Breast epithelium (tissue), 4 donors: ENCODE measurements around the gene COL4A2. TPM values are rescaled to one million over a fixed set of nuclear protein-coding genes. Genes with fewer than 3 reads are reported as not detected.

ENCODE experiments used
- DNase-seq, 2 donors: peaks; one replicate each; pipeline ENCODE4 v3.0.0-alpha.2; 2019; ENCODE audit warnings: low spot score in 2 of 2
- H3K27ac ChIP-seq, 2 donors: fragments of 200-600 bp; sonication (generic) in 1 of 2; one replicate each; pipeline ENCODE4 v1.5.1; 2016 to 2019; ENCODE audit warnings: mild to moderate bottlenecking in 1 of 2
- H3K27me3 ChIP-seq, 2 donors: fragments of 200-600 bp; sonication (generic) in 1 of 2; one replicate each; pipeline versions ENCODE4 v1.5.1 to v1.6.0; 2017 to 2019; ENCODE audit warnings: control low read depth in 1 of 2, mild to moderate bottlenecking in 1 of 2
- H3K36me3 ChIP-seq: fragments of 200-600 bp; one replicate; pipeline ENCODE4 v1.5.1; 2019
- H3K4me1 ChIP-seq, 2 donors: fragments of 200-600 bp; sonication (generic); one replicate each; pipeline ENCODE4 v1.5.1; 2016 to 2019; ENCODE audit warnings: control low read depth in 1 of 2
- H3K4me3 ChIP-seq, 3 donors: fragments of 200-600 bp; sonication (generic); 1 replicate in 2 of 3; 2 replicates in 1 of 3; pipeline ENCODE4 v1.5.1; 2016 to 2019; ENCODE audit warnings: mild to moderate bottlenecking in 3 of 3, moderate library complexity in 2 of 3
- H3K9me3 ChIP-seq, 2 donors: fragments of 200-600 bp; sonication (generic) in 1 of 2; one replicate each; pipeline ENCODE4 v1.5.1; 2016 to 2019; ENCODE audit warnings: control low read depth in 1 of 2
- POLR2A ChIP-seq: fragments of 450-650 bp; IDR thresholded peaks from one replicate; pipeline ENCODE4 v1.6.1; 2016; ENCODE audit warnings: antibody characterized with exemption, mild to moderate bottlenecking, moderate library complexity
- POLR2AphosphoS5 ChIP-seq, 3 donors: sonication (generic); formaldehyde crosslinking; IDR thresholded peaks; one replicate each; pipeline ENCODE4 v1.6.1; 2017; ENCODE audit warnings: antibody characterized with exemption in 3 of 3
- intact Hi-C: fragments of 100-400 bp; cut with DNase I; formaldehyde crosslinking; loops from one replicate; pipeline ENCODE4 v1.15.1; 2023; ENCODE audit warnings: low total_unique reads
- total RNA-seq, 3 donors: library from RNA; depleted of rRNA; stranded (reverse); fragments of >200 nt; gene quantifications; one replicate each; pipeline ENCODE4 v1.1.0, GENCODE V29; 2016
- TF ChIP-seq, protein P1 (sequence below), 3 donors: fragments of 450-650 bp; IDR thresholded peaks; one replicate each; pipeline ENCODE4 v1.5.1; 2016 to 2017; ENCODE audit warnings: antibody characterized with exemption in 3 of 3, mild to moderate bottlenecking in 3 of 3, moderate library complexity in 3 of 3

The COL4A2 gene
- total RNA-seq, 3 donors from 2014 or later = 107 to 841 (median 307) TPM

GRCh38 chr13:110400786-110401533 is 93.9 kb downstream of the COL4A2 start:
- intact Hi-C loops = no loop called here
- H3K4me1 ChIP-seq = peaks cover 0 to 6% of the 10 kb centered on the region in 2 donors

GRCh38 chr13:110402299-110403069 is 95.4 kb downstream of the COL4A2 start:
- H3K27me3 ChIP-seq = no peaks in the 10 kb centered on the region
- peak overlapping the region in 1 of 2 donors; percentile 26 for H3K27ac ChIP-seq
- intact Hi-C loops = no loop called here
- TF ChIP-seq POLR2A (no peak), POLR2AphosphoS5 (IDR thresholded peaks at IDR 0.05) (no peak)
- TF ChIP-seq, protein P1, sequence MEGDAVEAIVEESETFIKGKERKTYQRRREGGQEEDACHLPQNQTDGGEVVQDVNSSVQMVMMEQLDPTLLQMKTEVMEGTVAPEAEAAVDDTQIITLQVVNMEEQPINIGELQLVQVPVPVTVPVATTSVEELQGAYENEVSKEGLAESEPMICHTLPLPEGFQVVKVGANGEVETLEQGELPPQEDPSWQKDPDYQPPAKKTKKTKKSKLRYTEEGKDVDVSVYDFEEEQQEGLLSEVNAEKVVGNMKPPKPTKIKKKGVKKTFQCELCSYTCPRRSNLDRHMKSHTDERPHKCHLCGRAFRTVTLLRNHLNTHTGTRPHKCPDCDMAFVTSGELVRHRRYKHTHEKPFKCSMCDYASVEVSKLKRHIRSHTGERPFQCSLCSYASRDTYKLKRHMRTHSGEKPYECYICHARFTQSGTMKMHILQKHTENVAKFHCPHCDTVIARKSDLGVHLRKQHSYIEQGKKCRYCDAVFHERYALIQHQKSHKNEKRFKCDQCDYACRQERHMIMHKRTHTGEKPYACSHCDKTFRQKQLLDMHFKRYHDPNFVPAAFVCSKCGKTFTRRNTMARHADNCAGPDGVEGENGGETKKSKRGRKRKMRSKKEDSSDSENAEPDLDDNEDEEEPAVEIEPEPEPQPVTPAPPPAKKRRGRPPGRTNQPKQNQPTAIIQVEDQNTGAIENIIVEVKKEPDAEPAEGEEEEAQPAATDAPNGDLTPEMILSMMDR (IDR thresholded peaks at IDR 0.05) = no peak
- H3K4me1 ChIP-seq = no peaks in the 10 kb centered on the region
- peak in 1 of 2 donors; percentile 8 for DNase-seq
- H3K9me3 ChIP-seq = no peaks in the 10 kb centered on the region
- no peak overlapping the region for H3K4me3 ChIP-seq
- no peaks in the 10 kb centered on the region for H3K36me3 ChIP-seq

More at GRCh38 chr13:110400786-110401533, 93.9 kb downstream of the COL4A2 start:
- Histone ChIP-seq H3K27me3 (no peaks in the 10 kb centered on the region), H3K27ac (peak overlapping the region; percentile 44 to 57), H3K9me3 (no peaks in the 10 kb centered on the region), H3K4me3 (no peak overlapping the region), H3K36me3 (no peaks in the 10 kb centered on the region)
- TF ChIP-seq, protein P1 (IDR thresholded peaks at IDR 0.05) = no peak
- peak in 1 of 2 donors; percentile 16 for DNase-seq

DNA sequence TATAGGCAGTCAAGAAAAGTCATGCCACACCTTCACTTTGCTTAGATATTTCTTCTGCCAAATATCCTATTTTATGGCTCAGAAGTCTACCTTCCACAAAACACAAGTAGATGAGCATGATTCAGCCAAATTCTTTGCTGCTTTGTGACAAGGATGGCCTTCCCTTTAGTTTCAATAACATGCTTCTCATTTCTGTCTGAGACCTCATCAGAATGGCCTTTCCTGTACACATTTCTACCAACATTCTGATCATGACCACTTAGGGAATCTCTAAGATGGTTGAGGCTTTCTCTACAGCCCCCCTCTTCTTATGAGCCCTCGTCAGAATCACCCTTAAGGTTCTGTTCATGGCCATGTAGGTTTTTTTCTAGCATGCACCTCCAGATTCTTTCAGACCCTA is 96.2 kb downstream of the COL4A2 start:
- intact Hi-C loops = no loop called here
- Histone ChIP-seq H3K27me3 (no peaks in the 10 kb centered on the region), H3K9me3 (no peaks in the 10 kb centered on the region), H3K4me1 (no peaks in the 10 kb centered on the region), H3K36me3 (no peaks in the 10 kb centered on the region), H3K27ac (no peak overlapping the region), H3K4me3 (no peak overlapping the region)
- TF ChIP-seq POLR2AphosphoS5 (IDR thresholded peaks at IDR 0.05) (no peak), POLR2A (no peak)
- TF ChIP-seq, protein P1 (IDR thresholded peaks at IDR 0.05) = no peak
- no peak for DNase-seq

- no peak for DNase-seq
- Histone ChIP-seq H3K27me3 (no peaks in the 10 kb centered on the region), H3K27ac (no peak overlapping the region), H3K4me3 (no peak overlapping the region), H3K4me1 (no peaks in the 10 kb centered on the region), H3K36me3 (no peaks in the 10 kb centered on the region), H3K9me3 (no peaks in the 10 kb centered on the region)
- TF ChIP-seq, protein P1 (IDR thresholded peaks at IDR 0.05) = no peak
- no peak for TF ChIP-seq POLR2A
- TF ChIP-seq POLR2AphosphoS5 (IDR thresholded peaks at IDR 0.05) = no peak
- intact Hi-C loops = no loop called here
These were observed 96.6 kb downstream of the COL4A2 start for GRCh38 chr13:110403721-110404120.

DNA sequence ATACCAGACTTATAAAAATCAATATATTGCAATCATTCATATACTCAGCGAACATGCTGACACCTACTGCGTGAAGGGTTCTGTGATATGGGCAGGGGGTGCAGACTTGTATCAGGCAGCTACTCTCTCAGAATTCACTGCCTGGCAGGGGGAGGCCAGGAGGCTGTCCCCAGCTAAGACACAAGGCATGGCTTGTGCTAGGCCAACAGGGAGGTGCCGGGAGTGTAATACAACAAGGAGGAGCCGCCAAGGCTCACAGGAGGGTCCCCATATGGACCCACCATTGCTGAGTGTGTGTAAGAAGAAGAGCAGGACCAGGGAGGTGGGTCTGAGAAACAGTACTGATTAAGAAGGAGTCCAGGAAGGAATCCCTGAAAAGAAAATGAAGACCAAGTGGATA is 97.2 kb downstream of the COL4A2 start:
- Histone ChIP-seq H3K36me3 (no peaks in the 10 kb centered on the region), H3K4me3 (no peak overlapping the region), H3K27me3 (no peaks in the 10 kb centered on the region), H3K4me1 (no peaks in the 10 kb centered on the region), H3K9me3 (no peaks in the 10 kb centered on the region), H3K27ac (no peak overlapping the region)
- TF ChIP-seq POLR2AphosphoS5 (IDR thresholded peaks at IDR 0.05) (no peak), POLR2A (no peak)
- TF ChIP-seq, protein P1 (IDR thresholded peaks at IDR 0.05) = no peak
- peak in 1 of 2 donors; percentile 12 for DNase-seq
- intact Hi-C loops = no loop called here
